Transverse colon (tissue), 4 donors: Measurements from ENCODE around the gene ART1. TPM values are rescaled to one million over a fixed set of nuclear protein-coding genes. Genes with fewer than 3 reads are reported as not detected.

Source experiments
- DNase-seq: peaks from one replicate; pipeline ENCODE4 v3.0.0-alpha.2; 2019
- H3K27ac ChIP-seq, 4 donors: fragments of 200-600 bp; sonication (generic); 2 replicates each; pipeline ENCODE4 v1.5.1; 2016 to 2018; ENCODE audit warnings: inconsistent platforms in 4 of 4
- H3K27me3 ChIP-seq: fragments of 200-600 bp; sonication (generic); 2 replicates; pipeline ENCODE4 v1.5.1; 2017; ENCODE audit warnings: inconsistent platforms
- H3K36me3 ChIP-seq, 4 donors: fragments of 200-600 bp; sonication (generic); 2 replicates each; pipeline ENCODE4 v1.5.1; 2017 to 2019; ENCODE audit warnings: inconsistent platforms in 4 of 4
- H3K4me1 ChIP-seq, 4 donors: fragments of 200-600 bp; sonication (generic); 2 replicates each; pipeline ENCODE4 v1.5.1; 2017 to 2020; ENCODE audit warnings: inconsistent platforms in 4 of 4
- H3K4me3 ChIP-seq, 4 donors: fragments of 200-600 bp; sonication (generic); 1 replicate in 1 of 4; 2 replicates in 3 of 4; pipeline versions ENCODE4 v1.5.1 to v1.6.1; 2017 to 2019; ENCODE audit warnings: inconsistent platforms in 4 of 4
- H3K9me3 ChIP-seq, 2 donors: fragments of 200-600 bp; sonication (generic); 2 replicates each; pipeline ENCODE4 v1.5.1; 2017 to 2019; ENCODE audit warnings: inconsistent platforms in 2 of 2
- EP300 ChIP-seq: sonication (generic); formaldehyde crosslinking; IDR thresholded peaks from one replicate; pipeline ENCODE4 v1.6.1; 2017; ENCODE audit warnings: antibody characterized with exemption, low read depth
- POLR2A ChIP-seq: fragments of 450-650 bp; IDR thresholded peaks from one replicate; pipeline ENCODE4 v1.6.1; 2016; ENCODE audit warnings: antibody characterized with exemption, mild to moderate bottlenecking, moderate library complexity
- POLR2AphosphoS5 ChIP-seq, 3 donors: sonication (generic); formaldehyde crosslinking; IDR thresholded peaks; one replicate each; pipeline ENCODE4 v1.6.1; 2016; ENCODE audit warnings: antibody characterized with exemption in 3 of 3
- WGBS, 2 donors: methylation state at CpG; one replicate each; pipeline ENCODE4 v1.1.5; 2018; ENCODE audit warnings: low coverage in 1 of 2; 5-methylcytosine and 5-hydroxymethylcytosine counted together
- in situ Hi-C, 4 donors: fragments of 200-750 bp; cut with MboI; loops; one replicate each; pipeline versions ENCODE4 v1.15.0 to v1.15.1; 2017; ENCODE audit warnings: low sequenced_read_pairs in 3 of 4, low pct_ligation_motif_present in 1 of 4, low pct_unique_long_range_greater_than_20kb in 1 of 4
- intact Hi-C: fragments of 100-400 bp; cut with DNase I; formaldehyde crosslinking; loops from one replicate; pipeline ENCODE4 v1.15.1; 2023; ENCODE audit warnings: low total_unique reads
- total RNA-seq, 4 donors: library from RNA; depleted of rRNA; stranded (reverse); fragments of >200 nt; gene quantifications; one replicate each; pipeline ENCODE4 v1.1.0, GENCODE V29; 2016
- TF ChIP-seq, protein P1 (sequence below), 5 experiments: fragments of 200-600 bp in 3 of 5; fragments of 450-650 bp in 2 of 5; sonication (generic) in 3 of 5; IDR thresholded peaks; 1 replicate in 2 of 5; 2 replicates in 3 of 5; pipeline ENCODE4 v1.5.1; 2016 to 2017; ENCODE audit warnings: antibody characterized with exemption in 5 of 5, inconsistent platforms in 3 of 5, mild to moderate bottlenecking in 2 of 5, moderate library complexity in 1 of 5

Gene ART1
- total RNA-seq, 4 donors from 2014 or later: 3.3 to 3.7 TPM; not detected in 2

GRCh38 chr11:3683039-3683438 is 38.1 kb downstream of the ART1 start:
- Histone ChIP-seq H3K4me1 (no peaks in the 10 kb centered on the region), H3K27ac (no peak overlapping the region), H3K27me3 (no peaks in the 10 kb centered on the region), H3K36me3 (peaks cover 0 to 84% (median 35%) of the 10 kb centered on the region in 4 donors), H3K9me3 (no peaks in the 10 kb centered on the region), H3K4me3 (no peak overlapping the region)
- no peak for DNase-seq
- intact Hi-C loops (no loop called here), in situ Hi-C loops (no loop called here)
- WGBS, 2 donors: 92% methylated on average over 9 of the region's 9 CpGs; no CpG with 5 or more reads in 1 of the 2 donors
- TF ChIP-seq, protein P1, sequence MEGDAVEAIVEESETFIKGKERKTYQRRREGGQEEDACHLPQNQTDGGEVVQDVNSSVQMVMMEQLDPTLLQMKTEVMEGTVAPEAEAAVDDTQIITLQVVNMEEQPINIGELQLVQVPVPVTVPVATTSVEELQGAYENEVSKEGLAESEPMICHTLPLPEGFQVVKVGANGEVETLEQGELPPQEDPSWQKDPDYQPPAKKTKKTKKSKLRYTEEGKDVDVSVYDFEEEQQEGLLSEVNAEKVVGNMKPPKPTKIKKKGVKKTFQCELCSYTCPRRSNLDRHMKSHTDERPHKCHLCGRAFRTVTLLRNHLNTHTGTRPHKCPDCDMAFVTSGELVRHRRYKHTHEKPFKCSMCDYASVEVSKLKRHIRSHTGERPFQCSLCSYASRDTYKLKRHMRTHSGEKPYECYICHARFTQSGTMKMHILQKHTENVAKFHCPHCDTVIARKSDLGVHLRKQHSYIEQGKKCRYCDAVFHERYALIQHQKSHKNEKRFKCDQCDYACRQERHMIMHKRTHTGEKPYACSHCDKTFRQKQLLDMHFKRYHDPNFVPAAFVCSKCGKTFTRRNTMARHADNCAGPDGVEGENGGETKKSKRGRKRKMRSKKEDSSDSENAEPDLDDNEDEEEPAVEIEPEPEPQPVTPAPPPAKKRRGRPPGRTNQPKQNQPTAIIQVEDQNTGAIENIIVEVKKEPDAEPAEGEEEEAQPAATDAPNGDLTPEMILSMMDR (IDR thresholded peaks at IDR 0.05): no peak
- no peak for TF ChIP-seq POLR2A
- no peak for TF ChIP-seq EP300
- no peak for TF ChIP-seq POLR2AphosphoS5 (IDR thresholded peaks at IDR 0.05)

DNA sequence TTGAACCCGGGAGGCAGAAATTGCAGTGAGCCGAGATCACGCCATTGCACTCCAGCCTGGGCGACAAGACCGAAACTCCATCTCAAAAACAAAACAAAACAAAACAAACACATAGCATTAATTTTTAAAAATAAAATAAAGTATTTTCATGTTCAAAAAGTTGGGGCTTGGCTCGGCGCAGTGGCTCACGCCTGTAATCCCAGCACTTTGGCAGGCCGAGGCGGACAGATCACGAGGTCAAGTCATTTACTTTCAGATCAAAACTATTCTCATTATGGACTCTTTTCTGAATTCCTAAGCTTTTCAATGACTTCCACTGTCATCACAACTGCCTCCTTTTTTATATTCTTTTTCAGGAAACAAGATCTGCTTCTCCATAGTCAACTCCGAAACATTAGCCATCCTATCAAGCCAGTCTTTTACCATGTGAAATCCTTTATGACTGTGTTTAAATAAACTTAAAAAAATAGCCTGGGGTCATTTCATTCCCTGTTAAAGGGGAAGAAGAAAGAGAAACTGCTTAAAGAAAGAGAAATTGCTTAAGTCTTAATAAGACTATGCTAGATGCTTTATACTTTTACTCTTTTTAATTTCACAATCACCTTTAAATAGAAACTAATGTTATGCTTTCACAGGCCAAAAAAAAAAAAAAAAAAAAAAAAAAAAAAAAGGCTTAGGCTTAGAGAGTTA is 39.3 kb downstream of the ART1 start:
- Histone ChIP-seq H3K4me1 (no peaks in the 10 kb centered on the region), H3K9me3 (no peaks in the 10 kb centered on the region), H3K27ac (no peak overlapping the region), H3K27me3 (no peaks in the 10 kb centered on the region), H3K4me3 (no peak overlapping the region), H3K36me3 (peaks cover 0 to 83% (median 35%) of the 10 kb centered on the region in 4 donors)
- intact Hi-C loops (no loop called here), in situ Hi-C loops (no loop called here)
- no peak for TF ChIP-seq POLR2AphosphoS5 (IDR thresholded peaks at IDR 0.05)
- TF ChIP-seq POLR2A: no peak
- no peak for TF ChIP-seq EP300
- TF ChIP-seq, protein P1 (IDR thresholded peaks at IDR 0.05): no peak
- no peak for DNase-seq
- WGBS, 2 donors: 95 to 97% methylated on average over 12 of the region's 12 CpGs

DNA sequence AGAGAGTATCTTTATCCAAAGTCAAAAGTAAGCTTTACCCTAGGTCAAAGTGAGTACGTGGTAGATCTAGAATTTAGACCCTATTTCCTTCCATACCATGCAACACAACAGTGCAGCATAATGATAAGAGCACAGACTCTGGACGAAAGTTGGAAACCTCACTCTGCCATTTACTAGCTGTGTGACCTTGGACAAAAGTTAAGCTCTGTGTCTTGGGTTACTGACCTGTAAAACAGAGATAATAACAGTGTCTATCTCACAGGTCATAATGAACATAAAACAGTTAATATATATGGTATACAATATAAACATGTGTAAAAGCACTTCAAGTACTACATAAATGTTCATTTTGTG is 39.9 kb downstream of the ART1 start:
- TF ChIP-seq, protein P1 (IDR thresholded peaks at IDR 0.05): no peak
- TF ChIP-seq POLR2A (no peak), EP300 (no peak), POLR2AphosphoS5 (IDR thresholded peaks at IDR 0.05) (no peak)
- Histone ChIP-seq H3K27ac (no peak overlapping the region), H3K4me1 (no peaks in the 10 kb centered on the region), H3K9me3 (no peaks in the 10 kb centered on the region), H3K36me3 (peaks cover 0 to 81% (median 32%) of the 10 kb centered on the region in 4 donors), H3K4me3 (no peak overlapping the region), H3K27me3 (no peaks in the 10 kb centered on the region)
- intact Hi-C loops (no loop called here), in situ Hi-C loops (no loop called here)
- DNase-seq: no peak
- WGBS, 2 donors: 73 to 86% methylated on average over 2 of the region's 2 CpGs

DNA sequence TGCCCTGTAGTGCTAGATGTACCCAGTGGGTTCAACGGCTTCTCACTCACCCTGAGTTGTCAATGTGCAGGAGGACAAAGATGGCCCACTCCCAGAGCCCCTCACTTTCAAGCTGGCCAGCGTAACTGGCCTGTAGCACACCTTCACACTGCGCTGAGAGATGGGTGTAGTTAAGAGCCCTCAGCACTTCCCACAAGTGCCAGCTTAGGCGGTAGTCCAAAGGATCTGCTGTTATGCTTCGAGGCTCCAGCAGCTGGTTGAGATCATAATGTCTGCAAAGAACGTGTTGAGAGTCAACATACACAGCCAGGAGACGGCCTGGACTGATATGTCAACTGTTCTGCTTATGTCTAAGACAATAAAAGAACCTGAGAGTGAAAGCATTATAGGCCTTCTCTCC is 41.0 kb downstream of the ART1 start:
- no peaks in the 10 kb centered on the region for H3K9me3 ChIP-seq
- DNase-seq: no peak
- no peaks in the 10 kb centered on the region for H3K27me3 ChIP-seq
- intact Hi-C loops (no loop called here), in situ Hi-C loops (no loop called here)
- 76% methylated on average over 7 of the region's 7 CpGs; no CpG with 5 or more reads in 1 of the 2 donors for WGBS, 2 donors
- no peak overlapping the region for H3K27ac ChIP-seq
- H3K36me3 ChIP-seq: peaks cover 0 to 79% (median 32%) of the 10 kb centered on the region in 4 donors
- no peak overlapping the region for H3K4me3 ChIP-seq
- no peaks in the 10 kb centered on the region for H3K4me1 ChIP-seq
- TF ChIP-seq POLR2A (no peak), EP300 (no peak), POLR2AphosphoS5 (IDR thresholded peaks at IDR 0.05) (no peak)
- TF ChIP-seq, protein P1 (IDR thresholded peaks at IDR 0.05): no peak
